Epithelial cell of proximal tubule (primary cell): Measurements from ENCODE around the gene RASAL3. TPM values are rescaled to one million over a fixed set of nuclear protein-coding genes. Genes with fewer than 3 reads are reported as not detected.

Source experiments
- DNase-seq: peaks from one replicate; pipeline ENCODE4 v3.0.0-alpha.2; 2011; ENCODE audit warnings: low read depth
- H3K4me3 ChIP-seq: 2 replicates; pipeline ENCODE4 v1.5.1; 2011; ENCODE audit warnings: low read depth, mild to moderate bottlenecking, low read length
- CTCF ChIP-seq: conservative IDR thresholded peaks from 2 replicates; pipeline ENCODE4 v1.5.1; 2012; ENCODE audit warnings: low read depth, mild to moderate bottlenecking, low read length
- total RNA-seq: library from RNA; depleted of rRNA; stranded (reverse); fragments of >200 nt; gene quantifications from 2 replicates; pipeline ENCODE4 v1.2.3, GENCODE V29; 2015

RASAL3 gene
- total RNA-seq, 1 donor from 2014 or later: not detected

- no peak overlapping the region for H3K4me3 ChIP-seq
- DNase-seq: no peak
Observed at GRCh38 chr19:15448044-15448777, 16.1 kb downstream of the RASAL3 start.

GRCh38 chr19:15447057-15447456 lies 17.3 kb downstream of the RASAL3 start:
- DNase-seq: no peak
- no peak overlapping the region for H3K4me3 ChIP-seq
- TF ChIP-seq CTCF: no peak

More at GRCh38 chr19:15448044-15448777, 16.1 kb downstream of the RASAL3 start:
- TF ChIP-seq CTCF: no peak

- no peak for DNase-seq
- H3K4me3 ChIP-seq: no peak overlapping the region
- TF ChIP-seq CTCF: no peak
Observed at GRCh38 chr19:15445807-15446376, 18.5 kb downstream of the RASAL3 start.

GRCh38 chr19:15445227-15445605 lies 19.1 kb downstream of the RASAL3 start:
- H3K4me3 ChIP-seq: no peak overlapping the region
- TF ChIP-seq CTCF: no peak
- DNase-seq: no peak

GRCh38 chr19:15444505-15445226 lies 19.7 kb downstream of the RASAL3 start:
- no peak for DNase-seq
- H3K4me3 ChIP-seq: no peak overlapping the region
- no peak for TF ChIP-seq CTCF

DNA sequence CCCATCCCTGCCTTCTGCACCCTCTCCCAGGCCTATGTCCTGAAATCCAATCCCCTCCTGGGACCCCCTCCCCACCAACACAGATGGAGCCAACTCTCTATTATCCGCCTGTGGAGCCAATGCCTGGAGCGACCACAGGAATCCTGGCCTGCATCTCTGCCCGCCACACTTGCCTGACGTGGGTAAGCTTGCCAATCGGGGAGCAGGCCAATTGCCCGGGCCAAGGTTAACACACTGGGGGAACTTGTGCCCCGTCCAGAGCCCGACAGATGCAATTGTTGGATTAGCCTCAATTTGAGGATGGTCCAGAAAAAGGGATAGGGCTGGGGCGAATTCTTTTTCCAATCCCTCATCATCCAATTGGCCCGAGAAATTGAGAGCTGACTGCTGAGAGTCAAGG lies 20.5 kb downstream of the RASAL3 start:
- DNase-seq: no peak
- no peak overlapping the region for H3K4me3 ChIP-seq
- TF ChIP-seq CTCF: no peak
